22Rv1 (cell line): ENCODE results near the gene CYTH1.

Source experiments
- ZFX ChIP-seq: fragments of 450-650 bp; IDR thresholded peaks from 2 replicates; pipeline ENCODE4 v1.6.1; 2017; ENCODE audit warnings: antibody characterized with exemption, borderline replicate concordance
- TF ChIP-seq, protein P1 (sequence below): fragments of 450-650 bp; IDR thresholded peaks from 2 replicates; pipeline ENCODE4 v1.5.1; 2017; ENCODE audit warnings: mild to moderate bottlenecking

DNA sequence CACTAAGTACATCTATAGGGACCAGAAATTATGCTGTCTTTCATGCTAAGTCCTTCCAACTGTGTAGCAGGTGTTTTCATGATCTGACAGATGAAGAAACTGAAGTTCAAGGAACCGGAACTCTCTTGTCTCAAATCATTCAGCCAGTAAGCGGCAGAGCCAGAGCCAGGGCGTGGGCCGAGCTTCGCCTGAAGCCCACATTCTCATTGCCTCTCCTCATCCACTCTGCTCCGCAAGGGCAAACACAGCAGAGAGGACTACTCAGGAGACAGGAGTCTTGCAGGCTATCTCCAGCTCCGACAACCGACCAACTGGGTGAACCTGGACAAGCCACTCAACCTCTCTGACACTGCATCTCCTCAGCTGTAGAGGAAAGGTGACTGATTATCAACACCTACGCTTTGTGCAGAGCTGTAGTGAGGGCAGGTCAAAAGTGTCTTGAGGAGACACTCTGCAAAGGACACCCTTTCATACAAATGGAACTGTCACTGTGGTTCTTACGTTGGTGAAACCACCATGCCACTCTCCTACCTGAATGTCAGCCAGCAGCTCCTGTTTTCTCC is 72.9 kb downstream of the CYTH1 start:
- TF ChIP-seq, protein P1, sequence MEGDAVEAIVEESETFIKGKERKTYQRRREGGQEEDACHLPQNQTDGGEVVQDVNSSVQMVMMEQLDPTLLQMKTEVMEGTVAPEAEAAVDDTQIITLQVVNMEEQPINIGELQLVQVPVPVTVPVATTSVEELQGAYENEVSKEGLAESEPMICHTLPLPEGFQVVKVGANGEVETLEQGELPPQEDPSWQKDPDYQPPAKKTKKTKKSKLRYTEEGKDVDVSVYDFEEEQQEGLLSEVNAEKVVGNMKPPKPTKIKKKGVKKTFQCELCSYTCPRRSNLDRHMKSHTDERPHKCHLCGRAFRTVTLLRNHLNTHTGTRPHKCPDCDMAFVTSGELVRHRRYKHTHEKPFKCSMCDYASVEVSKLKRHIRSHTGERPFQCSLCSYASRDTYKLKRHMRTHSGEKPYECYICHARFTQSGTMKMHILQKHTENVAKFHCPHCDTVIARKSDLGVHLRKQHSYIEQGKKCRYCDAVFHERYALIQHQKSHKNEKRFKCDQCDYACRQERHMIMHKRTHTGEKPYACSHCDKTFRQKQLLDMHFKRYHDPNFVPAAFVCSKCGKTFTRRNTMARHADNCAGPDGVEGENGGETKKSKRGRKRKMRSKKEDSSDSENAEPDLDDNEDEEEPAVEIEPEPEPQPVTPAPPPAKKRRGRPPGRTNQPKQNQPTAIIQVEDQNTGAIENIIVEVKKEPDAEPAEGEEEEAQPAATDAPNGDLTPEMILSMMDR = no peak
- no peak for TF ChIP-seq ZFX
